ENCODE data around the gene CEBPE.

The CEBPE gene

DNA sequence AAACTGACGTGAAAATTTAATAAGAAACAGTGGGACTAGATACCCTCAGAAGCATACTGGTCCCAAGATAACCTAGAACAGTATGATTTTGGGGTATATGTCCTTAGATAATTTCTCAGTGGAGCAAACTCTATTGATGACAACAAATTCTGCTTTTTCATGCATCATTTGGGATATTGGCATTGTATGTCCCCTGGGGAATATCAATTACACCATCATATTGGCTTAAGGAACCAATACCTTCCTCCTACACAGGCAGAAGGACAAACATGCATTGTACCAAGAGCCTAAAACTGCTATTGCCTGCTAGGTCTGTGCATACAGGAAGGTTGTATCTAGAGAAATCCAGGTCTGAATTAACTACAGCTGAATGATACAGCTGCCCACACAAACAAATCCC is 44.1 kb downstream of the CEBPE start:
- no peak for DNase-seq

DNA sequence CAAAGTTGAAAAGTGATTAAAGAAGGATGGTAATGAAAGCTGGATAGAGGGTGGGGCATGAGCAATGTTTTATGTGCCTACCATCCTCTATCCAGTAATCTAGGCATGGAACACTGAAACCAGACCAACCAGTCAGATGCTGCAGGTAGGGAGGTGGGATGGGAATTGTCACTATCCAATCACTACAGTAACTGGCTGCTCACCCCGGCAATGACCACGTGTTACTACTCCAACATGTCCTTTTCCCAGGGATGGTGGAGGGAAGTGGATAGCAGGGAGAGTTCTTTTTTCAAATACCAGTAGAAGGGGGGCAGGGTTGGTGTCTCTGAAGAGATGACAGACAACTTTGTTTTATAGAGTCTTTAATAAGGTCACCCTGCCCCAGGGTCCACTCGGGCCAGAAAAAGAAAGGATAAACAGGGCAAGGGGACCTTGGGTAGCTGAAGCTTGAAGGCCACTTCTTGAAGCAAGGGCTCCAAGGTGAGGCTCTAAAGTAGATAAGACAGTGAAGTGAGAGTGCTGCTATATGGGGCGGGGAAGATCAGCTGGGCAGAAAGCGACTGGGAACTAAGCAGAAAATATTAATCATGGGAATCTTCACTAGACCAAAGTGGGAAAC is 47.0 kb downstream of the CEBPE start:
- DNase-seq: no peak

DNA sequence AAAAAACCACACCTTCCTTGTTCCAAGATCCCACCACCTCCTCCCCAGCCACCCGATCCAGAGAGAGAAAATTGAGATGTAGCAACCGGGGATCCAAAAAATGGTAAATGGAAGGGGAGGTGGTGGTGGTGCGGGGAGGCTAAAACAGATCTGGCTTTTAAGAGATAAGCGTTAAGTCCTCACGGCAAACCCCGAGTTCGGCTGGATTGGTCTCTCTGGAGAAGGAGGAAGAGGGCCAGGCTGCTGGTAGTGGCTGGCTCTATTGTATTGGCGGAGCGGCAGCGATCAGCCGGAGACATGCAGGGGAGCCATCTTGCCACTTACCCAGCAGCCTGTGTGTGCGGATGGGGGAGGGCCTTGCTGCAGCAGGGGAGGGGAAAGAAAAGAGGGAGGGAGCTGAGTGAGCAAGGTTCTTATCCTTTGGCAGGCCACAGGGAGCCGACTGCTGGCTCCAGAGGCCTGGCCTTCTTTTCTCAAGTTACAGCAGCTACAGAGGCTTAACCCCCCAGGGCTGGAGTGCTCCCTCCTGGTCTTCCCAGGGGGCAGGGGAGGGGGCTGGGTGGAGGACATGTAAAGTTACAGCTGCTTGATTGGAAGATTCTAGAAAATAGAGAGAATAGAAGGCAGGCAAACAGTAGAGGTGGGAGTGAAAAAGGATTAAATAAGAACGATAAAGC is 47.7 kb downstream of the CEBPE start:
- DNase-seq: no peak

DNA sequence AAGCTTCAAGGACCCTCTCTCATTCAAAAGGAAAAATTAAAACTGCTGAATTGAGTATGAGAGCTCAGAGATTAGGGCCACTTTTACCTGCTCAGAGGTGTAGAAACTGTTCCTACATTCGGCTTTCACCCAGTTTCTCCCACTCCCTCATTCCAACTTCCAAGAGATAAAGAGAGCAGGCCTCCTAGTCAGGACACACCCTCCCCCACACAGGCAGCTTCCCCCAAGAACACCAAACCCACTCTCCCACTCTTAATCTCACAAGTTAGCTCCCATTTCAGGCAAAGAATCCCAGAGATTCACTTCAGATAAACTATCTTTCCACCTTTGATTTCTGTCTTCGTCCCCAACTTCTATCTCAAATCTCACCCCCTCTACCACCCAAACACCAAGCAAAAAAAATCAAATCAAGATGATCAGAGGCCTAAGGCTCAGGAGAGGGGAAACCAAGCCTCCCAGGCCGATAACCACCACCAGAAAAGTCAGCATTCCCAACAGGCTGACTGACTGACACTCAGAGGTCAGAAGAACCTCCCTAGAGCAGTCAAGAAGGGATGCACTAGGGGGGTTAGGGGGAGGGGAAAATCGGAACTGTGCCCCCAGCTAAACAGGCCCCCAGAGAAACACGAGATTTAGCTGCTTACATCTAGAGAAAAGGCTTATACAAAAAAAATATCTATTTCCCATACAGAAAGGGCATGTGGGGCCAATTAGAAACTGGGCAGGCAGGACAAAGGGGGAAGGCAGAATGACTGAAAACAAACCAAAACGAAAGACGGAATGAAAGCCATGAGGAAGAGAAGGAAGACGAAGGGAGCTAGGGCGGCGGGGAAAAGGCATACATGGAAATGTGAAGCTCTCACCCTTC is 48.6 kb downstream of the CEBPE start:
- DNase-seq: no peak

DNA sequence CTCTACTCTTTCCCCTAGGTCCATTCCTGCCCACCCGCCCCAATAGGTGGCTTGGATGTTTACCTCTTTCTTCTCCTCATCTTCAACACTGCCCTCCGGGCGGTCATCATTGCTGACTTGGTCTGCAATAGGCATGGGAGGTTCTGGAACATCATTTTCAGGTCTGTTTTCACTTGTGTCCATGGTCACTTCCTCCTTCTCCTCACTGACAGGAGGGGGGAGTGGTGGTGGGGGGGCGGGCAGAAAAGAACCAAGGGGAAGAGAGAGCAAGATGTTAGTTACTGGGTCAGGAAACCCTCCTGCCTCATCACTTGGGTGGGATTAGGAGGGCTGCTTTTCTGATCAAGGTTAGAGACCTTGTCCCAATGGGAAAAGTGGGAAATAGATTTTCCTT is 49.6 kb downstream of the CEBPE start:
- DNase-seq: no peak

DNA sequence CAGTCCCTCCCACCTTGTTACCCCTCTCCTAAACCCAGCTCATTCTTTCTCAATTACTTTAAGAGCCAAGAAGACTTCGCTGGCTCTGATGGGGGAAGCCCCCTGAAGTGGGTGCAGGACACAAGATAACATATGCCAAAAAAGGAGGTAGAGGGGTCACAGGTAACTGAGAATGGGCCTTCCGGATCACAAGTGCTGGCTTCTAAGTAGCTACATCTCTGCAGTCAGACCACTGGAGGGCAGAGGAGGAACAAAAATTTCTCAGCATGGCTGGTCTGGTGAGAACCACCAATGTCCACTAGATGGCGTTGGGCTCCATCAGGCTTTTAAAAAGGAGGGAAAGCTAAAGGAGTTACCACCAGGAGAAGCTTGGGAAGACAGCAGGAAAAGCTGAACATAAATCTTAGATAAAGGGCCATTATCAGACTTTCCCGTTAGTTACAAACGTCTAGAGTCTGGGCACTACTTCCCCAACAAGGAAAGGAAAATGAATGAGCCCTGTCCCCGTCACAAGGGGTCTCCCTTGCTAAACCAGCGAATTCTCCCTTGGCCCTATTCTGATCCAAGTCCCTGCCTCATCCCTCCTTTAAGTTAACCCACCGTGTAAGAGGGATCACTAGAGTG is 50.2 kb downstream of the CEBPE start:
- no peak for DNase-seq

DNA sequence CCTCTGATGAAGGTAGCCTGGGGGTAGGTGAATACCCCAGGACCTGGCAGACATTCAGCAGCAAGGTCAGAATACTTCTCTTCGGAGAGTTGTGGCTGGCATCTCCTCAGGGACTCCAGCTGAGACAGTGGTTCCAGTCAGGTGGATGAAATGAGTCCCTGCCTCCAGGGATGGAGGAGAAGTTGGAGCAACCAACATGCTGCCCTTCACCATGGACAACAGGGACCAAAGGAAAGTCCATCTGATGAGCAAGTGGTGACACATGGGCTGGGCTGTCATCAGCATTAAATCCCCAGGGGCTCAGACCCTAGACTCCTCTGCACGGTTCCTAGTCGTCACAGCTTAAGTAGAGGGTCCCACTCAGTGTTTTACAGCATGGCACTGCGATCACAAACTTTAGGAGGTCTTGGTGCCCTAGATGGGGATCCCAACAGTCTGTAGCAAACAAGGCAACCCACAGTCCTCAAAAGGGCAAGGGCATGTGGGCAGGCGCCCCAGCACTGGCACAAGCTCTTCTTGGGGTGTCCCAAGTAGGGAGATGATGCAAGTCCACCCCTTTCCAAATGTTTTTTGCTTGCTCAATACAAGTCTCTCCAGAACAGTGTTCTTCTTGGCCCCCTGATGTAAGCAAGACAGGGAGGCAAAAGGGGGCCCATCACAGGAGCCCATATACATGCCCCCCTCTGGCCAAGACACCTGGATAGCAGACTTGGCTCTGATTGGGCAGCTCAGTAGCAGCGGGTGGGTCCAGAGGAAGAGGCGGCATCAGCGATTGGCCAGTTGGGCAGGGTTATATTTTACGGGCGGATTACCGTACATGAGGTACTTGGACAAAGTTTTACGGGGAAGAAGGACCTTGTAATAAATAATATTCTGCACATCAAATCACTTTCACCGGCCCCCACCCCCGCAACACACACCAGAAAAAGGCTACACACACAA is 50.9 kb downstream of the CEBPE start:
- no peak for DNase-seq

Data from OCI-M1 (cell line).